Inferior parietal cortex (tissue), 1 donor: Measurements from ENCODE around the gene MGLL.

ENCODE experiments used
- DNase-seq: peaks from one replicate; pipeline ENCODE4 v3.0.0-alpha.2; 2016; ENCODE audit errors: extremely low spot score

The MGLL gene

GRCh38 chr3:127835993-127836882 lies 13.9 kb upstream of the MGLL start:
- DNase-seq, result no peak

- DNase-seq, result no peak
These were observed 12.5 kb upstream of the MGLL start for GRCh38 chr3:127834771-127835170.

GRCh38 chr3:127833281-127834032 lies 11.1 kb upstream of the MGLL start:
- DNase-seq, result no peak

- DNase-seq, result no peak
These were observed 9.4 kb upstream of the MGLL start for GRCh38 chr3:127831723-127832172.

GRCh38 chr3:127829537-127829936 lies 7.2 kb upstream of the MGLL start:
- DNase-seq, result no peak

- no peak for DNase-seq
These were observed 5.5 kb upstream of the MGLL start for GRCh38 chr3:127827808-127828207.

GRCh38 chr3:127825756-127826155 lies 3.4 kb upstream of the MGLL start:
- no peak for DNase-seq

GRCh38 chr3:127824151-127824825 lies 2.0 kb upstream of the MGLL start:
- no peak for DNase-seq

- no peak for DNase-seq
These were observed 1.1 kb upstream of the MGLL start for GRCh38 chr3:127823426-127823857.

GRCh38 chr3:127822682-127823425 lies 539 bp upstream of the MGLL start:
- no peak for DNase-seq

- no peak for DNase-seq
These were observed 921 bp downstream of the MGLL start for GRCh38 chr3:127821394-127821793.

GRCh38 chr3:127820826-127821313 lies 1.4 kb downstream of the MGLL start:
- DNase-seq, result no peak

GRCh38 chr3:127820221-127820825 lies 2.0 kb downstream of the MGLL start:
- DNase-seq, result no peak

GRCh38 chr3:127819656-127820055 lies 2.7 kb downstream of the MGLL start:
- DNase-seq, result no peak

- DNase-seq, result no peak
These were observed 3.2 kb downstream of the MGLL start for GRCh38 chr3:127819086-127819485.

- no peak for DNase-seq
These were observed 4.9 kb downstream of the MGLL start for GRCh38 chr3:127817406-127817841.

GRCh38 chr3:127816783-127817405 lies 5.4 kb downstream of the MGLL start:
- no peak for DNase-seq

GRCh38 chr3:127815641-127816605 lies 6.4 kb downstream of the MGLL start:
- no peak for DNase-seq

GRCh38 chr3:127815001-127815400 lies 7.3 kb downstream of the MGLL start:
- no peak for DNase-seq
